Fibroblast of lung (primary cell): Measurements from ENCODE around the gene MARK4. TPM values are rescaled to one million over a fixed set of nuclear protein-coding genes. Genes with fewer than 3 reads are reported as not detected.

ENCODE experiments used
- DNase-seq, 2 donors: peaks; one replicate each; pipeline versions ENCODE4 v3.0.0 to v3.0.0-alpha.2; 2010; ENCODE audit warnings: low read depth in 2 of 2
- H2AFZ ChIP-seq: 2 replicates; pipeline ENCODE4 v1.5.1; 2012; ENCODE audit warnings: low read length, control low read depth, inconsistent platforms
- H3K27ac ChIP-seq: 2 replicates; pipeline ENCODE4 v1.5.1; 2011; ENCODE audit warnings: low read length, control low read depth; ENCODE audit not compliant: insufficient read depth
- H3K27me3 ChIP-seq: 2 replicates; pipeline ENCODE4 v1.5.1; 2011; ENCODE audit warnings: mild to moderate bottlenecking, low read length; ENCODE audit not compliant: control insufficient read depth, insufficient read depth
- H3K36me3 ChIP-seq: 2 replicates; pipeline ENCODE4 v1.5.1; 2011; ENCODE audit warnings: low read length; ENCODE audit not compliant: control insufficient read depth, insufficient read depth
- H3K4me1 ChIP-seq: 2 replicates; pipeline ENCODE4 v1.5.1; 2011; ENCODE audit warnings: low read length; ENCODE audit not compliant: control insufficient read depth, insufficient read depth; ENCODE audit errors: extremely low read depth
- H3K4me2 ChIP-seq: 2 replicates; pipeline ENCODE4 v1.5.1; 2011; ENCODE audit warnings: low read length, control low read depth; ENCODE audit not compliant: insufficient read depth; ENCODE audit errors: extremely low read depth
- H3K4me3 ChIP-seq, 4 experiments: fragments of 200-600 bp in 1 of 4; sonication (generic) in 1 of 4; replicated peaks in 1 of 4; 2 replicates each; pipeline ENCODE4 v1.5.1; 2011 to 2016; ENCODE audit warnings: low read length in 4 of 4, low read depth in 3 of 4, mild to moderate bottlenecking in 3 of 4, control low read depth in 2 of 4, inconsistent platforms in 1 of 4, mixed read lengths in 1 of 4; ENCODE audit not compliant: insufficient read depth in 1 of 4; ENCODE audit errors: control extremely low read depth in 1 of 4
- H3K79me2 ChIP-seq: 2 replicates; pipeline ENCODE4 v1.5.1; 2012; ENCODE audit warnings: mild to moderate bottlenecking, low read length, inconsistent platforms; ENCODE audit not compliant: control insufficient read depth, insufficient read depth
- H3K9ac ChIP-seq: 2 replicates; pipeline ENCODE4 v1.5.1; 2011; ENCODE audit warnings: mild to moderate bottlenecking, low read length, control low read depth; ENCODE audit not compliant: insufficient read depth
- H3K9me3 ChIP-seq: 2 replicates; pipeline ENCODE4 v1.5.1; 2012; ENCODE audit warnings: low read depth, low read length; ENCODE audit not compliant: control insufficient read depth, insufficient read depth
- H4K20me1 ChIP-seq: 2 replicates; pipeline ENCODE4 v1.5.1; 2011; ENCODE audit warnings: low read length; ENCODE audit not compliant: control insufficient read depth, insufficient read depth; ENCODE audit errors: extremely low read depth
- CTCF ChIP-seq, 2 donors: IDR thresholded peaks in 1 of 2; conservative IDR thresholded peaks in 1 of 2; 1 replicate in 1 of 2; 2 replicates in 1 of 2; pipeline ENCODE4 v1.5.1; 2011 to 2012; ENCODE audit warnings: low read length in 2 of 2, control low read depth in 1 of 2, inconsistent platforms in 1 of 2, low read depth in 1 of 2, mild to moderate bottlenecking in 1 of 2
- EZH2 ChIP-seq: IDR thresholded peaks from 2 replicates; pipeline ENCODE4 v1.5.1; 2012; ENCODE audit warnings: low read length, control low read depth, mild to moderate bottlenecking; ENCODE audit errors: missing control alignments
- polyA plus RNA-seq, 2 donors: library from polyadenylated mRNA; depleted of rRNA in 1 of 2; stranded (reverse) in 1 of 2; unstranded in 1 of 2; fragments of >200 nt; gene quantifications; 2 replicates each; pipeline ENCODE4 v1.2.1, GENCODE V29; 2011 to 2012; ENCODE audit warnings: missing spikeins in 1 of 2
- total RNA-seq: library from RNA; depleted of rRNA; stranded (reverse); fragments of >200 nt; gene quantifications from 2 replicates; pipeline ENCODE4 v1.2.1, GENCODE V29; 2014

Gene MARK4
- total and polyA plus RNA-seq, 2 donors (not counting 1 experiment from before 2014, with no cell fraction given), result 8.9 to 14.1 TPM

- no peaks in the 10 kb centered on the region for H3K27me3 ChIP-seq
Observed at GRCh38 chr19:45305421-45305820, 54.4 kb downstream of the MARK4 start.

DNA sequence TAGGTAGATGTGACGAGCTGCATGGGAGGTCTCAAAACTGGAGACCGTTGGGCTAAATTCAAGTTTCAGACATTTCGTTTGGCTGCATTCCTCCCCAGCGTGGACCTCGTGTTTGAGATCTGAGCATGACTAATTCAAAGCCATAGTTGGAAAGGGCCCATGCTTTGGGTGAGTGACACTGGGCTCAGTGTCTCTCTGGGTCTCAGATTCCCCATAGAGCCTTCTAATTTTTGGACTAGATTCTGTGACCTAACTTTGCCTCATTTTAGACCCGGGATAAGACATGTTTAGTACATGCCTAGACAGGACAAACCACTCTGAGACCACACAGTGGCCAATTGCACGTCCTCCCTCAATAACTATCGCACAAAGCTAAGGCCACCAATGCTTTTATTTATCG, 55.0 kb downstream of the MARK4 start:
- H3K4me2 ChIP-seq, result no peak overlapping the region
- no peak overlapping the region for H2AFZ ChIP-seq
- no peaks in the 10 kb centered on the region for H3K9me3 ChIP-seq
- no peaks in the 10 kb centered on the region for H3K36me3 ChIP-seq
- DNase-seq, result peak in 1 of 2 donors; percentile 14
- TF ChIP-seq CTCF (conservative IDR thresholded peaks at IDR 0.05 in 1 of 2, IDR thresholded peaks at IDR 0.05 in 1 of 2; ENCODE audit: low read depth in 1 of 2, low read length in 2 of 2) (no peak), EZH2 (no peak)
- no peaks in the 10 kb centered on the region for H3K27me3 ChIP-seq
- H3K79me2 ChIP-seq, result no peaks in the 10 kb centered on the region
- no peak overlapping the region for H3K4me3 ChIP-seq
- no peaks in the 10 kb centered on the region for H4K20me1 ChIP-seq
- H3K27ac ChIP-seq, result no peak overlapping the region
- H3K9ac ChIP-seq, result no peak overlapping the region
- H3K4me1 ChIP-seq, result no peaks in the 10 kb centered on the region

More at GRCh38 chr19:45305421-45305820, 54.4 kb downstream of the MARK4 start:
- Histone ChIP-seq H3K79me2 (no peaks in the 10 kb centered on the region), H3K4me2 (no peak overlapping the region), H3K36me3 (no peaks in the 10 kb centered on the region), H2AFZ (no peak overlapping the region), H4K20me1 (no peaks in the 10 kb centered on the region), H3K4me1 (no peaks in the 10 kb centered on the region), H3K4me3 (no peak overlapping the region), H3K27ac (no peak overlapping the region), H3K9me3 (no peaks in the 10 kb centered on the region), H3K9ac (no peak overlapping the region)
- DNase-seq, result peak; percentile 25 to 47
- TF ChIP-seq CTCF (conservative IDR thresholded peaks at IDR 0.05 in 1 of 2, IDR thresholded peaks at IDR 0.05 in 1 of 2; ENCODE audit: low read depth in 1 of 2, low read length in 2 of 2), result no peak
- TF ChIP-seq EZH2, result no peak

- no peaks in the 10 kb centered on the region for H4K20me1 ChIP-seq
- H3K9me3 ChIP-seq, result no peaks in the 10 kb centered on the region
- H3K27me3 ChIP-seq, result no peaks in the 10 kb centered on the region
- H2AFZ ChIP-seq, result no peak overlapping the region
- no peak overlapping the region for H3K4me2 ChIP-seq
- DNase-seq, result no peak
- H3K27ac ChIP-seq, result no peak overlapping the region
- H3K4me3 ChIP-seq, result no peak overlapping the region
- TF ChIP-seq EZH2, result no peak
- no peak for TF ChIP-seq CTCF (conservative IDR thresholded peaks at IDR 0.05 in 1 of 2, IDR thresholded peaks at IDR 0.05 in 1 of 2; ENCODE audit: low read depth in 1 of 2, low read length in 2 of 2)
- H3K4me1 ChIP-seq, result no peaks in the 10 kb centered on the region
- H3K9ac ChIP-seq, result no peak overlapping the region
- no peaks in the 10 kb centered on the region for H3K79me2 ChIP-seq
- no peaks in the 10 kb centered on the region for H3K36me3 ChIP-seq
Observed at GRCh38 chr19:45306518-45307027, 55.5 kb downstream of the MARK4 start.
